HG03135 (cell line): Measurements from ENCODE around the gene ERICH4.
"Not testable (repeated sequence)": the region's sequence is repeated elsewhere in the genome, so short reads cannot be mapped to it uniquely, and the experiment has no call there.

Experiments
- ATAC-seq: cut with Tn5 transposase; IDR thresholded peaks from one replicate; pipeline ENCODE4 v1.9.1; 2021; ENCODE audit warnings: mild to moderate bottlenecking, moderate library complexity; ENCODE audit not compliant: unreplicated experiment

Gene ERICH4

GRCh38 chr19:41433171-41433570 lies 9.8 kb upstream of the ERICH4 start:
- no peak for ATAC-seq

- no peak for ATAC-seq
Measured at GRCh38 chr19:41434450-41434849, 8.5 kb upstream of the ERICH4 start.

- ATAC-seq, result not testable (repeated sequence)
Measured at GRCh38 chr19:41435376-41435775, 7.6 kb upstream of the ERICH4 start.

GRCh38 chr19:41435936-41436673 lies 6.9 kb upstream of the ERICH4 start:
- no peak for ATAC-seq

GRCh38 chr19:41436674-41436951 lies 6.3 kb upstream of the ERICH4 start:
- ATAC-seq, result no peak

- ATAC-seq, result no peak
Measured at GRCh38 chr19:41437944-41438574, 4.9 kb upstream of the ERICH4 start.

GRCh38 chr19:41439441-41440222 lies 3.3 kb upstream of the ERICH4 start, which contains the start of gene DMAC2:
TSS of gene DMAC2 (minus strand) at chr19:41439912. CDS start at chr19:41439899, 13 bp downstream.
- ATAC-seq, result peak; percentile 90

GRCh38 chr19:41441321-41441945 lies 1.5 kb upstream of the ERICH4 start:
- ATAC-seq, result no peak

- no peak for ATAC-seq
Measured at GRCh38 chr19:41443813-41444455, 978 bp downstream of the ERICH4 start.

GRCh38 chr19:41445575-41445974 lies 2.6 kb downstream of the ERICH4 start:
- no peak for ATAC-seq

GRCh38 chr19:41447732-41448332 lies 4.9 kb downstream of the ERICH4 start:
- no peak for ATAC-seq

GRCh38 chr19:41449079-41449864 lies 6.3 kb downstream of the ERICH4 start:
- no peak for ATAC-seq

- ATAC-seq, result no peak
Measured at GRCh38 chr19:41449865-41450178, 6.9 kb downstream of the ERICH4 start.

GRCh38 chr19:41452584-41453275 lies 9.8 kb downstream of the ERICH4 start:
- no peak for ATAC-seq

- no peak for ATAC-seq
Measured at GRCh38 chr19:41455936-41456335, 13.0 kb downstream of the ERICH4 start.

GRCh38 chr19:41456342-41456918 lies 13.5 kb downstream of the ERICH4 start:
- ATAC-seq, result no peak

- ATAC-seq, result peak; percentile 85
Measured at GRCh38 chr19:41457241-41457640, 14.3 kb downstream of the ERICH4 start.

- no peak for ATAC-seq
Measured at GRCh38 chr19:41462497-41462896, 19.5 kb downstream of the ERICH4 start.
